HG03575 (cell line): ENCODE results near the gene DNMT3B.

ENCODE experiments used
- ATAC-seq: cut with Tn5 transposase; IDR thresholded peaks from one replicate; pipeline ENCODE4 v1.9.1; 2021; ENCODE audit not compliant: unreplicated experiment, insufficient number of reproducible peaks, low FRiP score; ENCODE audit errors: extremely low read depth

DNMT3B gene

DNA sequence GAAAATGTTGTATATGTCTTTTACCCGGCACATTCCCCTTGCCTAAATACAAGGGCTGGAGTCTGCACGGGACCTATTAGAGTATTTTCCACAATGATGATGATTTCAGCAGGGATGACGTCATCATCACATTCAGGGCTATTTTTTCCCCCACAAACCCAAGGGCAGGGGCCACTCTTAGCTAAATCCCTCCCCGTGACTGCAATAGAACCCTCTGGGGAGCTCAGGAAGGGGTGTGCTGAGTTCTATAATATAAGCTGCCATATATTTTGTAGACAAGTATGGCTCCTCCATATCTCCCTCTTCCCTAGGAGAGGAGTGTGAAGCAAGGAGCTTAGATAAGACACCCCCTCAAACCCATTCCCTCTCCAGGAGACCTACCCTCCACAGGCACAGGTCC is 46.3 kb downstream of the DNMT3B start:
- ATAC-seq: no peak

GRCh38 chr20:32809907-32810306 is 47.7 kb downstream of the DNMT3B start:
- ATAC-seq: no peak

DNA sequence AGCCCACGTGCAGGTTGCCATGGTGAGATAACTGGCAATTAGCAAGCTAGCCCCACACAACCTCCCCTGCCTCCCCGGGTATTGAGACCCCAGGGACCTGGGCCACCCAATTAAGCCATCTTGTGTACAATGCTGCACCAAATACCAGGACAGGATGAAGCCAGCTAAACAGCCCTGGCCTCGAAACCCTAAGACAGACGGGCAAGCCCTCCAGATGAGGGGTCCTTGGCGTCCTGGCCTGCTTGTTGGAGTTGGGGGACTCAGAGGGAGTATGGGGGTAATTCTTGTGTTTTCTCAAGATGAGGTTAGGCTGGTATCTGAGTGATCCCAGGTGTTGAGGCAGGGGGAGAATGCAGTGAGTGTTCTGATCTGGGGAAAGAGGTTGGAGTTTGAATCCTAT is 48.8 kb downstream of the DNMT3B start:
- ATAC-seq: no peak

GRCh38 chr20:32811886-32812285 is 49.7 kb downstream of the DNMT3B start:
- ATAC-seq: no peak

DNA sequence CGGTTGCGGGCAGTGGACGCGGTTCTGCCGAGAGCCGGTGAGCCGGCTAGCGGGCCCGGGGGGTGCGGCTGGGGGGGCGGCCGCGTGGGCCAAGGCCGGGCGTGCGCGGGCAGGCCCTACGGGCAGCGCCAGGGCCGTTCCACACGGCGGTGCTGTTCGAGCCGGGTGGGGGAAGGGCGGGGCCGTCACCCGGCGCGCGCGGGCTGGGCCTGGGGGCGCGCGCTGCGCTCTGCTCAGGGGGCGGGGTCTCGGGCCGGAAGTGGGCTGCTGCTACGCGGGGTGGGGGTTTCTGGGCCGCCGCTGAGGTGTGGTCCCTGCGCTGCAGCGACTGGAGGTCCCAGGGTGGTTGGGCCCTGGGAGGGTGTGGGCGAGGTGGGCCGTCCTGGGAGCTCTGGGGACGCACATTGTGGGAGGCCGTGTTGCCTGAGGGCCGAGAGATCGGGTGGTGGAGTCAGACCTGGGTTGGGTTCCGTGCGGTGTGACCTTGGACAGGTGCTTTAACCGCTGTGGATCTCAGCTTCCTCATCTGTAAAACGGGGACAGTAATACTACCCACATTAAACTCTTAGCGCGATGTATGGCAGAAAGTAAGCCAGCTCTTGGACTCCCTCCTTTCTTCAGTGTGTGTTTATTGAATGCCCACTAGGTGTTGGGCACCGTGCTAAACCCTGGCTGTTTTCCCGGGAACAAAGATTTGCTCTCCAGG is 58.0 kb downstream of the DNMT3B start:
- ATAC-seq: no peak

DNA sequence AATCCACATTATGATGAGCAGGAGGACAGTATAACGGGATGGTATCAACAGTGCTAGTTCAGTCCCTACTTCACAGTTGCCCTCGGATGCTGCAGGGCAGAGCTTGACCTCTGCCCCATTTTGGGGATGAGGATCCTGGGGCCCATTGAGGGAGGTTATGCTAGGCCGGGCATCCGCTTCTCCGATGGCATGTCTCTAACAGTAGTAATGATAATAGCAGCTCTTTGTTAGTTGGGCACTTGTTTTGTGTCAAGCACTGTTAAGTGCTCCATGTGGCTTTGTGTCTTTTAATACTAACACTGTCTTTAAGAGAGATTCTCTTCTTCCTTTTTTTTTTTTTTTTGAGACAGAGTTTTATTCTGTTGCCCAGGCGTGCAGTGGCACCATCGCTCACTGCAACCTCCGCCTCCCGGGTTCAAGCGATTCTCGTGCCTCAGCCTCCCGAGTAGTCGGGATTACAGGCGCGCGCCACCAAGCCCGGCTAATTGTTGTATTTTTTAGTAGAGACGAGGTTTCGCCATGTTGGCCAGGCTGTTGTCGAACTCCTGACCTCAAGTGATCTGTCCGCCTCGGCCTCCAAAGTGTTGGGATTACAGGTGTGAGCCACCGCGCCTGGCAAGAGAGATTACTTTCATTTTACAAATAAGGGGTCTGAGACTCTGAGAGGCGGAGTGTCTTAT is 58.7 kb downstream of the DNMT3B start:
- no peak for ATAC-seq

DNA sequence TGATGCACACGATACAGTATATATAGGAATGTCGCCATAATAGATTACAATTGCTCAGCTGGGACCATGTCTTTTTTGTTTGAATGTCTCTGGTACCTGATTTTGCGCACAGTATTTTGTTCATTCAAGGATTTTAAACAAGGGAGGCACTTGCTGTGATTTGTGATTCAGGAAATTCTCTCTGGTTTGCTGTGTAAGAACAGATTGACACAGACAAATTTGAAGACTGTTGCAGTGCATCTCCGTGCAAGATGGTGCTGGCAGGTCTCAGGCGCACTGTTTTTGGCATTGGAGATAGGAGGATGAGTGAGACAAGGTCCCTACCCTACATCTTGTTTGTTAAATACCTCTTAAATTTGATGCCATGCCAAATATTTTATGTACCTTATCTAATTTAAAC is 60.0 kb downstream of the DNMT3B start:
- no peak for ATAC-seq

DNA sequence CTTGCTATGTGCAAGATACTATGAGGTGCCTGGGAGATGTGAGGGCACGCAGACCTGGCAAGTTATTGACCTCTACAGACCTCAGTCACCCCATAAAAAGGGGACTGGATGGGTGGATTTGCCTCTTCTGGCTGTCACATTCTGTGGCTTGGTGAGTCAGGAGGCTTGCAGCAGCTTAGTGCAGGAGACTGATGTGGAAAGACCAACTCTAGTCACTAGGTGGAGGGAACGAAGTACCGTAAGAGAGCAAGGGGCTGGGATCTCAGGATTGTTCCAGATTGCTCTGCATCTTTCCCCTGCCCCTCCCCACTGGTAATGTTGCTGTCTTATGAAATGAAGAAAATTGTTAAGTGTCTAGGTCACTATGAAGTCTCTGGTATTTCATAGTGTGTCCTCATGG is 60.9 kb downstream of the DNMT3B start:
- no peak for ATAC-seq

GRCh38 chr20:32823737-32824588 is 61.8 kb downstream of the DNMT3B start:
- ATAC-seq: no peak

- no peak for ATAC-seq
These were observed 66.0 kb downstream of the DNMT3B start for GRCh38 chr20:32828029-32828680.

DNA sequence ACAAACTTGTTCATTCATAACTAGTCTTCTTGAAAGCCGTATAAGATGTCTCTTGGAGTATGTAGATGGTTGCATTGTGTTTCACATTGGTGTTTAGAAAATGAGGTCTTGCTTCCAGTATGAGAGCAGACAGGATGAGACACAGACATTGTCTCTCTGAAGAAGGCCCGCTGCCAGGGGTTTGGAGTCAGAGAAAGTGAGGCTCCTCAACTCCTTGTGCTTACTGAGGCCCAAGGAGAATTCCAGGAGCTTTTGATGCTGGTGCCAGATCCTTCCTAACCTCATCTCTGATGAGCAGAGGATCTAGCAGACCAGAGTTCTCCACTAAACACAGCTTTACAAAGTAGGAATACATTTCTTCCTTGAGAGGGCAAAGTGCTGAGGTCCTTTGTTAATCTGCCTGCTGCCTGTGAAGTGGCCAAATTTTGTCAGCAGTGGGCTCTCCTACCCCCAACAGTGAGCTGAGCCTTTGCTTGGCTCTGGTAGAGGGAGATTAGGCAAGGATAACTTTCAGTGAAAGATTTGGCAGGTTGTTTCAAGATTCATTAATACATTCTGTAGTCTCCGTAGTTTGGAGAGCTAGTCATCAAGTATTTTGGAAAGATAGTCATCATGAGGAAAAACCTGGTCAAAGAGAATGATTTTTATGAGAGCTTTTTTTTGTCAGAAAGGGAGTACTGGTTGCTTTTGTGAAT is 67.3 kb downstream of the DNMT3B start:
- ATAC-seq: no peak

DNA sequence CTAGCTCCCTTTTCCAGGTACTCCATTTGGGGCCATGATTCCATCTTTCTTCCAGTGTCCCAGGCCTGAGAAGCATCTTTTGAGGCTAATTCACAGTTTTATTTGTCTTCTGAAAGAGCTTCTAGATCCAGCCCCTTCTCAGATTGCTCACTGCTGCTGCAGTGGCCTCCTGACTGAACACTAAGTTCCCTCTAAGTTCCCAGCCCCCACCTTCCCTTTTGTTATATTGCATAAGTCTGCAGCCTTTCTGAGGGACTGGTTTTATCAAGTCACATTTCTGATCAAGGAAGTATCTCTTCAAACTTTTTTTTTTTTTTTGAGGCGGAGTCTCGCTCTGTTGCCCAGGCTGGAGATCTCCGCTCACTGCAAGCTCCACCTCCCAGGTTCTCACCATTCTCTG is 68.3 kb downstream of the DNMT3B start:
- no peak for ATAC-seq

- ATAC-seq: no peak
These were observed 69.8 kb downstream of the DNMT3B start for GRCh38 chr20:32831982-32832381.

DNA sequence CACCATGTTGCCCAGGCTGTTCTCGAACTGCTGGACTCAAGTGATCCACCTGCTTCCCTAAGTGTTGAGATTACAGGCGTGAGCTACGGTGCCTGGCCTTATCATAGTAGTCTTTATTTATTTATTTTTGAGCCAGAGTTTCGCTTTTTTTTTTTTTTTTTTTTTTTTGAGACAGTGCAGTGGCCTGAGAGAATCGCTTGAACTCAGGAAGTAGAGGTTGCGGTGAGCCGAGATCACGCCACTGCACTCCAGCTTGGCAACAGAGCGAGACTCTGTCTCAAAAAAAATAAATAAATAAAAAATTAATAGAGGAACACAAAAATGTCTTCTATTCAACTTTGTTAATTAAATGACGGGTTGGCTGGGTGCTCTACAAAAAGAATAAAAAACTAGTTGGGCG is 70.5 kb downstream of the DNMT3B start:
- no peak for ATAC-seq

- no peak for ATAC-seq
These were observed 72.8 kb downstream of the DNMT3B start for GRCh38 chr20:32834972-32835371.

- ATAC-seq: no peak
These were observed 75.0 kb downstream of the DNMT3B start for GRCh38 chr20:32837157-32837556.

DNA sequence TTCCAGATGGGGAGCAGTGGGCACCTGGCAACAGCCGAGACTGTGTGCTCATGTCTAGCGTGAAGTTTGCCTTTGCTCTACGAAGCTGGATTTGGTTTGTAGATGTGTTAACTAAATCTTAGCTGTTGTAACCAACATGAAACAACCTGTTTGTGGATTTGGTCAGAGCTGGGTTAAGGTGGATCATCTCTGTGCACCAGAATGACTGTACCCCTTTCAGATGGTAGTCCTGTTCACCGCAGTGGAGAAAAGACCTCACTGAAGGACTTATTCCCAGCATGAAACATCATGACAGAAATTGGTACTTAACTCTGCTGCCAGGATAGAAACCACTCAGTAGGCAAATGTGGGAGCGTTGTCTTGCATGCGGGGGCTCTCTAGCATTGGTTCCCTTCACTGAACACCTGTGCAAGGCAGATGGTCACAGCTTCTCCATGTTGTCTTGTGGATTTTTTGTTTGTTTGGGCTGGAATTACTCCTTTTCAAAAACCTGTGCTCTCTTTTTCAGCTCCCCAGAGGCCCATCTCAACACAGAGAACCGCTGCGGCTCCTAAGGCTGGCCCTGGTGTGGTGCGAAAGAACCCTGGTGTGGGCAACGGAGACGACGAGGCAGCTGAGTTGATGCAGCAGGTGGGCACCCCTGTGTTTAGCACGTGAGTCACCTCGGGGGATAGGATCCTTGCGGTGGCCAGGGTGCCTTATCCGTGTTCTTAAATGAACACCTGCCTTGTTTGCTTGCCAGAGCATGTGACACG is 77.2 kb downstream of the DNMT3B start:
- ATAC-seq: no peak

DNA sequence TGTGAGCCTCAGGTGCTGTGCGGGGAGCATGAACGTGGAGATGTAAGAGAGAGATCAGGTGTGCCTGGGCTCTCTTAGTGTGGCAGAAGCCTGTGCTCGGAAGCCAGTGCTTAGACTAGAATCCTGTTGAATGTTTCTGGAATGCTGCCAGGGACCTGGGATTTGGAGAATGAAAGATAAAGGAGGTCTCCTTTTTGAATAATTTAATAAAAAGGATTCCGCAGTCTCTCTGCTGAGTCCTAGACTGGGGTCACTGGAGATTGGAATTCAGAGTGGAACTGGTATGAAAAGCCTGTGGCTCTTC is 77.7 kb downstream of the DNMT3B start:
- ATAC-seq: no peak
